HG02852 (cell line): ENCODE results near the gene NMNAT3.
"Not testable (repeated sequence)": the region's sequence is repeated elsewhere in the genome, so short reads cannot be mapped to it uniquely, and the experiment has no call there.

ENCODE experiments used
- ATAC-seq: cut with Tn5 transposase; IDR thresholded peaks from one replicate; pipeline ENCODE4 v1.9.1; 2021; ENCODE audit warnings: mild to moderate bottlenecking, moderate library complexity; ENCODE audit not compliant: unreplicated experiment

Gene NMNAT3

DNA sequence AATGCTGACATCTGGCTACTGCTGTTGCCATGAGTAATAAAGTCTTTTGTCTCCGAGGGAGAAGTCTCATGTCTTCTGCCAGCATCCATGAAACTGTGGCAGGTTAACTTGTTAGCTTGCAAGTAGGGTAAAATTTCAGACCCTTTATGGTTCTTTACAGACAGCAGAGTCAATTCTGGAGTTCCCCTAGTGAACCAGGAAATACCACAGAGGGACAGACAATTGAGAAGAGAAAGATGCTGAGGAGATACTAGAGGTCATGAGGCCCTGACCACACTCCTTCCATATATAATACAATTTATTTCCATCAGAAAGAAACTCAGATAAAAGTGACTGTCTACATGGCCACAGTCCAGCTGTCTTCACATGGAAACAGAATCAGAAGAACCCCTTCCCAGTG is 38.1 kb downstream of the NMNAT3 start:
- peak; percentile 79 for ATAC-seq

DNA sequence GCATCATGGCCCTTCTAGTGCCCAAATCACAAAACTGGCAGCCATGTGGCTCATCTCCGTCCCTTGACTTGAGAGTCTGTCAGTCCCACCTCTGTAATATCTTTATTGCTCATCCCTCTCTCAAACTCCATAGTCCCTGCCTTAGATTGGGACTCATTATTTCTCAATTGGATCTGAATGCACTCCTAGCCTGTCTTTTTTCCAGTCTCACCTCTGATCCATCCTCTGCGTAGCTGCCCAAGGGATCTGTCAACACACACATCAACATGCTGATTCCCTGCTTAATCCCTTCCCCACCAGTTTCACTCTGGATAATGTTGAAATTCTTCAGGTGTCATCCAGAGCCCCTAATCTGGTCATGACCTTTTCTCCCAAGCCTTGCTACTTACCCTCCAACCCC is 39.3 kb downstream of the NMNAT3 start:
- no peak for ATAC-seq

DNA sequence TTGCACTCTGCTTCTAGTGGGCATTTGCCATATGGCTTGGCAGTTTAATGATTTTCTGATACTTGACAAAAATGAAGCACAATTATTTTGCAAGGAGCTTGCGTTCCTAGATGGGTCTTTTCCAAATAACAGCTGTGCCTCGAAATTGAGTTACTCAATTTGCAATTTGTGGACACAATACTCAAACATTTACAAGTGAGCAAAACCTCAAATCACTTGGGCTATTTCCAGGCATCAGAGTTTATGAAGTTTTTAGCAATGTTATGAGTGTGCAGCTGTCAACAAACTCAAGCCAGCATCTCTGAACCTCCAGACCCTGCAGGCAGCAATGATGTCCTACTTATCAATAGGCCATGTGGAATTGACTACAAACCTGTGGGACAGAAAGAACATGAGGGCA is 41.3 kb downstream of the NMNAT3 start:
- ATAC-seq: no peak

- no peak for ATAC-seq
These were observed 43.6 kb downstream of the NMNAT3 start for GRCh38 chr3:139634111-139634635.

- no peak for ATAC-seq
These were observed 44.3 kb downstream of the NMNAT3 start for GRCh38 chr3:139633511-139633910.

- ATAC-seq: no peak
These were observed 47.2 kb downstream of the NMNAT3 start for GRCh38 chr3:139630542-139630941.

DNA sequence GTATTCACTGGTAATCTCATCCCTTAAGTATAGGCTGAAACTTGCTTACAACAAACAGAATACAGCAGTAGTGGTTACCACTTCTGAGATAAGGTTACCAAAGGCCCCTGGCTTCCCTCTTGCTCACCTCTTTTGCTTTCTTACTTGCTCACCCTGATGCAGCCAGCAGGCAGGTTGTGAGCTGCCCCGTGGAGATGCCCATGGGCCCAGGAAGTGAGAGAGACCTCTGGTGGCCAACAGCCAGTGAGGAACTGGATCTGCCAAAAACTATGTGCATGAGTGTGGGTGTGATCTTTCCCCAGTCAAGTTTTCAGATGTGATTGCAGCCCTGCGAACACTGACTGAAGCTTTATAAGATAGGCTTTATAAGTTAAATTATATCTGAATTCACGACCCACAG is 48.7 kb downstream of the NMNAT3 start:
- ATAC-seq: no peak

- ATAC-seq: no peak
These were observed 50.0 kb downstream of the NMNAT3 start for GRCh38 chr3:139627759-139628158.

- no peak for ATAC-seq
These were observed 57.3 kb downstream of the NMNAT3 start for GRCh38 chr3:139620438-139620837.

DNA sequence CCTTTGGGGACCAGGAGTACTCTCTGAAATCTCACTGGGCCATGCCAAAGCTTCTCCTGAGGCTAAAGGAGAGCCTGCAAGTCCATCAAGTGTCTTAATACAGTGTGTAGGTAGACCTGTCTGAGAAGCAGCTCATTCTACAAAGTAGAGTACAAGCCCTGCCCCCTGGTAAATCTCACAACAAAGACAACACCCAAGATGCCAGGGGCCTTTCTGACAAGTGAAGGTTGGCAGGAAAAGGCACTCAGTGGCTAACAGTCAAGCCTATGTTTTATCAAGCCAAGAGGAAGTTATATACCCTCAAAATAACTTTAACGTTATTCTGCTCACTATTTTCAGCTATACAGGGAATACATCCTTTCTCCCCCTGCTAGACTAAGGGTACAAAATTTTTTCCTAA is 58.3 kb downstream of the NMNAT3 start:
- no peak for ATAC-seq

- no peak for ATAC-seq
These were observed 60.0 kb downstream of the NMNAT3 start for GRCh38 chr3:139617672-139618268.

DNA sequence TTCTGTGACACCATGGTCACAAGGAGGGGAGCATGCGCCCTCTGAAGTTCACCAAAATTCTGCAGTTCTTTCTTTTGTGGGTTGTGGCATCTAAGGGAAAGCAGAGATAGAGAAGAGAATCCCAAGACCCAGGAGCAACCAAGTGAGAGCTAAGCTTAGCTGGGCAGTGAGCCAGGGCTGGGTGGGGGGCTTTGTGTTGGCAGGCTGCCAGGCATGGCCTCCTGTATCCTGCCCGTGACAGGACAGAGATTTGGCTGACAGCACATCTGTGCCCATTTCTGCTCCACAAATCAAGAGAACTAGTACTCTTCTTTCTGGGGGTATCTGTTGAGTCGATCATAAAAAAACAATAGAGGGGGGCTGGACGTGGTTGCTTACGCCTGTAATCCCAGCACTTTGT is 66.2 kb downstream of the NMNAT3 start:
- ATAC-seq: no peak

GRCh38 chr3:139610886-139611285 is 66.9 kb downstream of the NMNAT3 start:
- ATAC-seq: no peak

DNA sequence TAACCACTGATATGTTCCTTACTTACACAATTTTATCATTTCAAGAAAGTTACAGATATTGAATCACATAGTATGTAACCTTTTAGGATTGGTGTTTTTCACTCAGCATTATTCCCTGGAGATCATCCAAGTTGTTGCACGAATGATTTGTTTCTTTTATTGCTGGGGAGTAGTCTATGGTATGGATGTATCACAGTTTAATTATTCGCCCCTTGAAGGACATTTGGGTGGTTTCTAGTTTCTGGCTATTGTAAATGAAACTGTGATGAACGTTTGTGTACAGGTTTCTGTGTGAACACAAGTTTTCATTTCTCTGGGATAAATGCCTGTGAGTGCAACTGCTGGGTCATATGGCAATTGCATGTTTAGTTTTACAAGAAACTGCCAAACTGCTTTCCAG is 68.8 kb downstream of the NMNAT3 start:
- no peak for ATAC-seq

DNA sequence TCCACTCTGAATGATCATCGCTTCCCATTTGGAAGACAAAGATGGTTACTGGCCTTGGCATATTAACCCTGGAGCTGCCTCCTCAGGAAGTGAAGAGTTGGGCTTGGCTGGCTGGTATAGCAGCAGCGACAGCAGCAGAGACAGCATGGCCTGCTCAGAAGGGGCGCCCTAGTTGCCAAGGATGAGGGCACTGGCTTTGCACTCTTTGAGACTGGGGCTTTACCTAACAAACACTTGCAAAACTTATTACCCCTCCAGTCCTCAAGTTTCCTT is 69.7 kb downstream of the NMNAT3 start:
- ATAC-seq: no peak

GRCh38 chr3:139607257-139608107 is 70.3 kb downstream of the NMNAT3 start:
- ATAC-seq: no peak

DNA sequence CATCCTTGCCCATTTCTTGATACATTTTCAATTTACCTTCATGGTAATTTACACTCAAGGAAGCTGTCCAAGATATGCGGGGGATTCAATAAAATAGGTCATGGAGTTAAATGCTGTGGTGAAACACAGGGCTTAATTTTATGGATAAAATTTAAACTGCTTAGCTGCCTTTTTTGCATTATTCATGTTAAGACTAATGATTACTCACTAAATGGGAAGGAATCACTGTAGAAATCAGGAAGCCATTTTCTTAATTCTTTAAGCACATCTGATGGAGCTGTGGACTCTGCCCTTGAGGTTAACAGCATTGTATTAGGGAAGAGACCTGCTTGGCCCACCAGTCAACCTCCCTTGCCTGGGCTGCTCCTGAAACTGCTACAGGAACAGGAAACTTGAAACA is 75.8 kb downstream of the NMNAT3 start:
- no peak for ATAC-seq

DNA sequence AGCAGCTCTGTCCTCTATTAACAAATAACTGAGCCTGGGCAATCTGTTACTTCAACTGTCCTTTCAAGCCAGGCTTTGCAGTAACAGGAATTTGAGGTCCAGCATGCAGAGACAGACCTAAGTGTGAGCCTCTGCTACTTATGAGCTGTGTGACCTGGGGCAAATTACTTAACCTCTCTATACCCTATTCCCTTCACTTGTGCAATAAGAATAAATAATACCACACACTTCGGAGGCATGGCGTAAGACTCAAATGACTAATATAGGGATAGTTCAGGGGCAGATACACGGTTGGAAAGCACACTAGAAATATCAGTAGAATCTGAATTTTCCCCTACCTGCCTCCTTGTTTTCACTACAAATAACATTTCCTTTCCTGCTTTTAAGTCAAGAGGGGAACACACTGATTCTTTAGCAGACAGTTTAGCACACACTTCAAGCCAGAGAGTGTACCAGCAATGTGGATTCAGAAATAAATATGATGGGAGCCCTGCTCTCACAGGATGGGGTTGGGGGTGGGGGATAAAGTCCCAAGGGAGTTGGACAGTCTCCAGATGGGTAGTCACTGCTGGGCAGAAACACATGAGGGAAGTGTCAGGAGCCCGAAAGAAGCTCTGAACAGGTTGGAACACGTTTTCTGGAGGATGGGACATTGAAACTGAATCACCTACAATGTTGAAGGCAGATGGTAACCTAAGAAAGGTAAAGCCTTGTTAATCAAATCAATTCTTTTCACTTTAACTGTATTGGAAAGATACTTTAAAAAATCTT is 76.4 kb downstream of the NMNAT3 start:
- ATAC-seq: no peak

DNA sequence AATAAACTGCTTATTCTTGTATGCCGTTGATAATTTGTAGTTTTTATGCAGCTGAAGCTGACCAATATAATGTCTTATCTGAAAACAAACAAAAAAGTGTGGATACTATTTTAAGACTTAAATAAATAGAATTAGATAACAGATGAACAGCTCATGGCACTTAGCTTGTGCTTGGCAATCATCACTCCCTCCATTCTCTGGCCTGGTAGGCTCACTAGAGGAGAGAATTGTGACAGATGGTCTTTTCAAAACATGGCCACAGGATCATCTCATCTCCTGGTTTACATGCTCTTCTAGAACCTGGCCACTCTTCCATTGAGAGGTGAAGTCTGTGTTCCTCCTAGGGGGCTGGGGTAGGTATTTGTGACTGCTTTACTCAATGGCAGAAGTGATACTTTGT is 79.8 kb downstream of the NMNAT3 start:
- no peak for ATAC-seq

DNA sequence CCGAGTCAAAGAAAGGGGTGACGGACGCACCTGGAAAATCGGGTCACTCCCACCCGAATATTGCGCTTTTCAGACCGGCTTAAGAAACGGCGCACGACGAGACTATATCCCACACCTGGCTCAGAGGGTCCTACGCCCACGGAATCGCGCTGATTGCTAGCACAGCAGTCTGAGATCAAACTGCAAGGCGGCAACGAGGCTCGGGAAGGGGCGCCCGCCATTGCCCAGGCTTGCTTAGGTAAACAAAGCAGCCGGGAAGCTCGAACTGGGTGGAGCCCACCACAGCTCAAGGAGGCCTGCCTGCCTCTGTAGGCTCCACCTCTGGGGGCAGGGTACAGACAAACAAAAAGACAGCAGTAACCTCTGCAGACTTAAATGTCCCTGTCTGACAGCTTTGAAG is 86.6 kb downstream of the NMNAT3 start:
- ATAC-seq: not testable (repeated sequence)

DNA sequence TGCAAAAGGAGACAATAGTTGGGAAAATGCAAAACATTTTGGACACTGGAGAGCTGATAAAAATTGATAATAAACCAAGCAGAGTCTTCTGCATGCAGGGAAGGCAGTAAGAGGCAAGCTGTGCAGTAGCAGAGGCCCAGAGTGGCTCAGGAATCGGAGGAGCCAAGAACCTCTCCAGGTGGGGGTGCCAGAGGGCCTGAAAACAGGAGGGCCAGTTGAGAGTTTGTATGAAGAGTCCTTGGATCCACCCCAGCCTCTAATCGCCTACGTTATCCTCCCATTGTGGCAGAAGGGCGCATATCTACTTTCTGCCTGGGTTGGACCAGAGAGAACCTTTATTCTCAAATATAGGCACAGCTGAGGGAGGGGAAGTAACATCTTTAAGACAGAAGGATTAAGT is 89.3 kb downstream of the NMNAT3 start:
- no peak for ATAC-seq

- no peak for ATAC-seq
These were observed 90.0 kb downstream of the NMNAT3 start for GRCh38 chr3:139587797-139588196.
